ENCODE data around the gene CDYL. TPM values are rescaled to one million over a fixed set of nuclear protein-coding genes. Genes with fewer than 3 reads are reported as not detected.

CDYL gene
- polyA plus RNA-seq, 1 of the 3 experiments (the other 2 are of a cell fraction): 13.3 TPM

- no peaks in the 10 kb centered on the region for H4K20me1 ChIP-seq (ENCODE audit: insufficient read depth)
- 94% methylated on average over 11 of the region's 11 CpGs for WGBS (ENCODE audit: low lambda C conversion rate)
- H3F3A ChIP-seq (replicated peaks; ENCODE audit: insufficient read depth): no peaks in the 10 kb centered on the region
- TF ChIP-seq RFX5 (IDR thresholded peaks at IDR 0.05; ENCODE audit: low read length) (no peak), JUND (IDR thresholded peaks at IDR 0.05) (no peak), FOSL2 (IDR thresholded peaks at IDR 0.05; ENCODE audit: borderline replicate concordance, low read depth) (no peak), RAD21 (IDR thresholded peaks at IDR 0.05; ENCODE audit: low read length) (no peak), YY1 (IDR thresholded peaks at IDR 0.05; ENCODE audit: low read depth) (no peak), FOXJ3 (CRISPR knock-in tag; IDR thresholded peaks at IDR 0.05) (no peak), ELF1 (IDR thresholded peaks at IDR 0.05) (no peak), RXRA (IDR thresholded peaks at IDR 0.05; ENCODE audit: borderline replicate concordance, low read depth) (no peak), RCOR1 (IDR thresholded peaks at IDR 0.05; ENCODE audit: low read length) (no peak)
- no peak for DNase-seq
- no peaks in the 10 kb centered on the region for H3K9me3 ChIP-seq
- no peaks in the 10 kb centered on the region for H3K9me2 ChIP-seq
- no peak overlapping the region for H3K9ac ChIP-seq
- H3K4me2 ChIP-seq: no peak overlapping the region
- no peak overlapping the region for H2AFZ ChIP-seq (ENCODE audit: low read depth)
- no peak overlapping the region for H3K4me3 ChIP-seq (ENCODE audit: low read depth in 2 of 2, low read length in 1 of 2)
- H3K27ac ChIP-seq (ENCODE audit: low read depth in 2 of 2, low read length in 1 of 2): no peak overlapping the region
- peaks cover 0 to 15% of the 10 kb centered on the region in 2 experiments; a peak in 2 of 4 replicates for H3K4me1 ChIP-seq (ENCODE audit: control insufficient read depth in 1 of 2, insufficient read depth in 2 of 2, low read depth in 1 of 2, low read length in 1 of 2)
- peaks cover 2 to 23% of the 10 kb centered on the region in 2 experiments for H3K36me3 ChIP-seq (replicated peaks in 1 of 2; ENCODE audit: control insufficient read depth in 1 of 2, insufficient read depth in 2 of 2, low read length in 1 of 2)
- peaks cover 5% of the 10 kb centered on the region; the same call in 1 of the 2 replicates for H3K79me2 ChIP-seq (ENCODE audit: insufficient read depth)
- ChIA-PET CTCF (interaction anchor here (0.9 kb wide), 1 partner anchor 43 kb away, joined by 3 read pairs; no protein-coding TSS in a partner anchor), POLR2A (no interaction called here)
- no peaks in the 10 kb centered on the region for H3K27me3 ChIP-seq (ENCODE audit: insufficient read depth)
These were observed 123.2 kb downstream of the CDYL start for GRCh38 chr6:4899249-4900034.

- WGBS (ENCODE audit: low lambda C conversion rate): 96% methylated on average over 8 of the region's 8 CpGs
- Histone ChIP-seq H3K4me3 (ENCODE audit: low read depth in 2 of 2, low read length in 1 of 2) (no peak overlapping the region), H3K4me2 (no peak overlapping the region), H3K4me1 (ENCODE audit: control insufficient read depth in 1 of 2, insufficient read depth in 2 of 2, low read depth in 1 of 2, low read length in 1 of 2) (peaks cover 0 to 23% of the 10 kb centered on the region in 2 experiments; a peak in 2 of 4 replicates), H3K27me3 (ENCODE audit: insufficient read depth) (no peaks in the 10 kb centered on the region), H3K9ac (no peak overlapping the region), H4K20me1 (ENCODE audit: insufficient read depth) (no peaks in the 10 kb centered on the region), H2AFZ (ENCODE audit: low read depth) (no peak overlapping the region), H3K9me3 (no peaks in the 10 kb centered on the region), H3K36me3 (replicated peaks in 1 of 2; ENCODE audit: control insufficient read depth in 1 of 2, insufficient read depth in 2 of 2, low read length in 1 of 2) (peaks cover 2 to 23% of the 10 kb centered on the region in 2 experiments), H3K9me2 (no peaks in the 10 kb centered on the region), H3K27ac (ENCODE audit: low read depth in 2 of 2, low read length in 1 of 2) (no peak overlapping the region), H3F3A (replicated peaks; ENCODE audit: insufficient read depth) (no peaks in the 10 kb centered on the region), H3K79me2 (ENCODE audit: insufficient read depth) (peaks cover 5% of the 10 kb centered on the region; the same call in 1 of the 2 replicates)
- CTCF ChIA-PET: no interaction called here
- no peak for DNase-seq
- no peak for TF ChIP-seq FOXJ3 (CRISPR knock-in tag; IDR thresholded peaks at IDR 0.05)
- no peak for TF ChIP-seq USF2 (IDR thresholded peaks at IDR 0.05; ENCODE audit: borderline replicate concordance, low read depth, low read length)
- TF ChIP-seq JUND (IDR thresholded peaks at IDR 0.05): no peak
- TF ChIP-seq ELF1 (IDR thresholded peaks at IDR 0.05): no peak
- no peak for TF ChIP-seq FOSL2 (IDR thresholded peaks at IDR 0.05; ENCODE audit: borderline replicate concordance, low read depth)
- no peak for TF ChIP-seq GATA2 (CRISPR knock-in tag; IDR thresholded peaks at IDR 0.05)
- TF ChIP-seq TEAD4 (IDR thresholded peaks at IDR 0.05; ENCODE audit: borderline replicate concordance, insufficient read depth): no peak
- no peak for TF ChIP-seq PBX3 (IDR thresholded peaks at IDR 0.05)
- no peak for TF ChIP-seq CTCF (IDR thresholded peaks at IDR 0.05)
- no peak for TF ChIP-seq NFIC (IDR thresholded peaks at IDR 0.05; ENCODE audit: borderline replicate concordance)
- no peak for TF ChIP-seq CHD2 (IDR thresholded peaks at IDR 0.05; ENCODE audit: low read length, partially characterized antibody)
- TF ChIP-seq RXRA (IDR thresholded peaks at IDR 0.05; ENCODE audit: borderline replicate concordance, low read depth): no peak
- no peak for TF ChIP-seq TAF1 (IDR thresholded peaks at IDR 0.05; ENCODE audit: borderline replicate concordance, low read depth, low read length)
- POLR2A ChIA-PET: no interaction called here
These were observed 125.3 kb downstream of the CDYL start for GRCh38 chr6:4901386-4902061.
